Lung (tissue), 12 donors: ENCODE results near the gene GLCE. TPM values are rescaled to one million over a fixed set of nuclear protein-coding genes. Genes with fewer than 3 reads are reported as not detected.

Experiments used
- ATAC-seq: fragments of 200-7000 bp; cut with Tn5 transposase; one replicate; pipeline ENCODE4 v1.9.1; 2020; ENCODE audit warnings: moderate number of reproducible peaks; ENCODE audit not compliant: insufficient read depth, low FRiP score
- DNase-seq, 3 donors: peaks; one replicate each; pipeline ENCODE4 v3.0.0-alpha.2; 2013 to 2017
- H3K27ac ChIP-seq, 2 donors: one replicate each; pipeline ENCODE4 v1.5.1; 2013; ENCODE audit warnings: mild to moderate bottlenecking in 2 of 2, moderate library complexity in 2 of 2, control low read depth in 1 of 2, inconsistent platforms in 1 of 2, low read depth in 1 of 2, low read length in 1 of 2
- H3K27me3 ChIP-seq, 3 donors: one replicate each; pipeline ENCODE4 v1.5.1; 2013; ENCODE audit warnings: low read length in 2 of 3; ENCODE audit not compliant: control insufficient read depth in 3 of 3, insufficient read depth in 3 of 3
- H3K36me3 ChIP-seq, 4 donors: one replicate each; pipeline ENCODE4 v1.5.1; 2013; ENCODE audit warnings: low read length in 4 of 4, mild to moderate bottlenecking in 1 of 4, moderate library complexity in 1 of 4; ENCODE audit not compliant: control insufficient read depth in 4 of 4, insufficient read depth in 4 of 4
- H3K4me1 ChIP-seq, 5 donors: one replicate each; pipeline ENCODE4 v1.5.1; 2013; ENCODE audit warnings: low read length in 5 of 5, mild to moderate bottlenecking in 2 of 5, moderate library complexity in 1 of 5; ENCODE audit not compliant: control insufficient read depth in 5 of 5, insufficient read depth in 5 of 5
- H3K4me3 ChIP-seq: one replicate; pipeline ENCODE4 v1.5.1; 2013; ENCODE audit warnings: mild to moderate bottlenecking, control low read depth, moderate library complexity
- H3K9ac ChIP-seq, 2 donors: one replicate each; pipeline ENCODE4 v1.5.1; 2013; ENCODE audit warnings: low read length in 2 of 2, control low read depth in 1 of 2; ENCODE audit not compliant: insufficient read depth in 1 of 2
- H3K9me3 ChIP-seq, 4 donors: one replicate each; pipeline ENCODE4 v1.5.1; 2013; ENCODE audit warnings: low read length in 3 of 4, mild to moderate bottlenecking in 1 of 4, moderate library complexity in 1 of 4; ENCODE audit not compliant: control insufficient read depth in 4 of 4, insufficient read depth in 3 of 4
- WGBS, 2 donors: extraction: QIAGEN DNeasy Blood & Tissue Kit; methylation state at CpG; one replicate each; pipeline ENCODE4 v1.1.7; 2013; 5-methylcytosine and 5-hydroxymethylcytosine counted together
- polyA plus RNA-seq, 2 donors: library from polyadenylated mRNA; stranded (reverse); fragments of 200-250 nt; gene quantifications; one replicate each; pipeline ENCODE4 v1.2.1, GENCODE V29; 2013
- total RNA-seq, 2 donors: library from RNA; depleted of rRNA in 1 of 2; stranded (reverse); fragments of >200 nt in 1 of 2; gene quantifications; one replicate each; pipeline ENCODE4 v1.2.1, GENCODE V29; 2014 to 2021
- TF ChIP-seq, protein P1 (sequence below): IDR thresholded peaks from 2 replicates; pipeline ENCODE4 v1.5.1; 2012; ENCODE audit warnings: mild to moderate bottlenecking; ENCODE audit errors: control extremely low read depth, extremely low read depth
- donor health status: control.
- donor health status: control.
- donor health status: Bipolar disorder and iron deficiency.
- donor health status: healthy.
- donor health status: DM: yes; HTN: yes; CAD: no.

Gene GLCE
- total and polyA plus RNA-seq, 4 donors: 13.5 to 76.7 (median 17.9) TPM

DNA sequence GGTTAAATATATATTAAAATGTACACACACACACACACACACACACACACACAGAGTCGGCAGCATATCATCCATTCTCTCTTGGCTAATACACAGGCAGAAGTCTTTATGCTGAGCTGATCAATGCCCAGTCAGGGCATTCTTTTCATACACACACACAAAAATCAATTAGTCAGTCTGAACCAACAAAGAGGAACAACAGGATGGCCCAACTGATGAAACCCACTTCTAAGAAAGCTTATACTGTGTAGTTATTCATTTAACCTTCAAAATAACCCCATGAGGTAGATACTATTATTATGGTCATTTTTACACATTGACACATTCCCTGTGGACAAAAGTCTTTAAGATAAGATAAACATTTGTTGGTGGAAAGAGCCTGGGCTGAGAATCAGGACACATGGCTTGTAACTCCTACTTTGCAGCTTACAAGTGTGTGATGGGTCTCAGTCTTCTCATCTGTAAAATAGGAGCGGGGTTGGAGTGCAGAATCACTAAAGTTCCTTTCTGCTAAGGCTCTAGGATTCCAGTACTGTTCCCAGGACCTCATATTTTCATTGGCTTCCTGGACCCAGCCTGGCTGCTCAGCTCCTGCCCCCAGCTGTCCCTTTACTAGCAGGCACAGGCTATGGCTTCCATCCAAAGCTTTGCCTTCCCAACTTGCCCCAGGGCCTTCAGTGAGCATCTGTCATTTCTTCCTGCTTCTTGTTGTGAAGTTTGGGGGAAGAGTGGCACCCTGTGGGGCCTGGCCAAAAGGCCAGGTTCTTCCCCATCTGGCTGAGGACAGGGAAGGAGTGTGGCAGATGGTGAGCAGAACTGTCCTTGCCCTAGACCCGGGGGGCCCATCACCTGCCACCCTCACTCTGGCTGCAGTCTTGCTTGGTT, 27.2 kb upstream of the GLCE start:
- Histone ChIP-seq H3K36me3 (no peaks in the 10 kb centered on the region), H3K9me3 (no peaks in the 10 kb centered on the region), H3K9ac (no peak overlapping the region), H3K4me1 (peaks cover 0 to 5% (median 2%) of the 10 kb centered on the region in 5 donors), H3K27ac (no peak overlapping the region), H3K27me3 (no peaks in the 10 kb centered on the region), H3K4me3 (no peak overlapping the region)
- 75 to 86% methylated on average over 3 of the region's 3 CpGs for WGBS, 2 donors
- ATAC-seq: no peak
- DNase-seq: no peak
- TF ChIP-seq, protein P1, sequence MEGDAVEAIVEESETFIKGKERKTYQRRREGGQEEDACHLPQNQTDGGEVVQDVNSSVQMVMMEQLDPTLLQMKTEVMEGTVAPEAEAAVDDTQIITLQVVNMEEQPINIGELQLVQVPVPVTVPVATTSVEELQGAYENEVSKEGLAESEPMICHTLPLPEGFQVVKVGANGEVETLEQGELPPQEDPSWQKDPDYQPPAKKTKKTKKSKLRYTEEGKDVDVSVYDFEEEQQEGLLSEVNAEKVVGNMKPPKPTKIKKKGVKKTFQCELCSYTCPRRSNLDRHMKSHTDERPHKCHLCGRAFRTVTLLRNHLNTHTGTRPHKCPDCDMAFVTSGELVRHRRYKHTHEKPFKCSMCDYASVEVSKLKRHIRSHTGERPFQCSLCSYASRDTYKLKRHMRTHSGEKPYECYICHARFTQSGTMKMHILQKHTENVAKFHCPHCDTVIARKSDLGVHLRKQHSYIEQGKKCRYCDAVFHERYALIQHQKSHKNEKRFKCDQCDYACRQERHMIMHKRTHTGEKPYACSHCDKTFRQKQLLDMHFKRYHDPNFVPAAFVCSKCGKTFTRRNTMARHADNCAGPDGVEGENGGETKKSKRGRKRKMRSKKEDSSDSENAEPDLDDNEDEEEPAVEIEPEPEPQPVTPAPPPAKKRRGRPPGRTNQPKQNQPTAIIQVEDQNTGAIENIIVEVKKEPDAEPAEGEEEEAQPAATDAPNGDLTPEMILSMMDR: no peak

DNA sequence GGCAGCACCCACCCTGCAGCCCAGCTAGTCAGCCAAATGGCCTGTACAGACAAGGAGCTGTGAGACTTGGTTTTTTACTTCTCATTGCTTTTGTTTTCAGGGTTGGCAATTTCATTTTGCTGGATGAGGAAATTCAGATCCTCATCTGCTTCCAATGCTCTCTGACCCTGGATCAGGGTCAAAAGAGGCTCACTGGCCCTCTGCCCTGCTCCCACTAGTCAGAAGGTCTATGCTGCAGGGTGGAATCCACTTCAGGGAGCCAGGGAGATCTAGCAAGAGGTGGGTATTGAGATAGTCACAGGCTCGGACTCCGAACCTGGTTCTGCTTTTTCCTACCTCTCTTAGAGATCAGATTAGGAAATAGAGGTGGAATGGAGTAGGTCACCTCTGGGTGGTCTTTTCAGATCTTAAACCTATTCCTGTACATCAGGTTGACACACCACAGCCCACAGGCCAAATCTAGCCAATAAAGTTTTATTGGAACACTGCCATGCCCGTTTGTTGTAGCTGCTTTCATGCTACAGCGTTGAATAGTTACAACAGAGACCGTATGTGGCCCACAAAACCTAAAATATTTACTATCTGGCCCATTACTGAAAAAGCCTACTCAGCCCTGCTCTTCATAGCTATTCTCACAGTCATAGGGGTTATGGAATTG, 26.4 kb upstream of the GLCE start:
- DNase-seq (no peak), ATAC-seq (no peak)
- 86 to 91% methylated on average over 5 of the region's 5 CpGs for WGBS, 2 donors
- Histone ChIP-seq H3K9ac (no peak overlapping the region), H3K27ac (no peak overlapping the region), H3K9me3 (no peaks in the 10 kb centered on the region), H3K4me3 (no peak overlapping the region), H3K36me3 (no peaks in the 10 kb centered on the region), H3K27me3 (no peaks in the 10 kb centered on the region), H3K4me1 (peaks cover 0 to 1% (median 0%) of the 10 kb centered on the region in 5 donors)
- TF ChIP-seq, protein P1: no peak

DNA sequence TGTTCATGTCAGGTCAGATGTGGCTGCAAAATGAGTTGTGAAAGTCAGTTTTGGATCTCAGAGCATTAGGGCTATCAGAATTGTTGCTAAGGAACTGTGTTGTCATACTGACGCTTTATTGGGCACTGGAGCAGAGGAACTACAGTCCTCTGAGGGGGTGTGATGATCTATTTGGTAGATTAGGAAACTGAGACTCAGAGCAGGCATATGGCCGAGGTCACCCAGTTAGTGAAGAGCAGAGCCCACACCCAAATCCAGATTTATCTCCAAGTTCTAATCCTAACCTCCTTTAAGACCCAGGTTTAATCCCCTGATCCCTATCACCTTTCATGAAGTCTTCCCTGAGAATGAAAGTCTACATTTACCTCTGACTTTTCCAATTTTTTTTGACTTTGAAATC, 25.6 kb upstream of the GLCE start:
- WGBS, 2 donors: 66 to 81% methylated on average over 2 of the region's 2 CpGs
- no peak for DNase-seq
- ATAC-seq: no peak
- Histone ChIP-seq H3K27ac (no peak overlapping the region), H3K4me3 (no peak overlapping the region), H3K9ac (no peak overlapping the region), H3K36me3 (no peaks in the 10 kb centered on the region), H3K27me3 (no peaks in the 10 kb centered on the region), H3K4me1 (peaks cover 0 to 1% (median 0%) of the 10 kb centered on the region in 5 donors), H3K9me3 (no peaks in the 10 kb centered on the region)
- TF ChIP-seq, protein P1: no peak
